ENCODE measurements around the gene TRIM56.

GRCh38 chr7:101104193-101104713 is 19.0 kb downstream of the TRIM56 start:
- TF ChIP-seq CTCF (conservative IDR thresholded peaks at IDR 0.05 in 1 of 2, IDR thresholded peaks at IDR 0.05 in 1 of 2; ENCODE audit: low read depth in 1 of 2, low read length in 2 of 2) = no peak
- TF ChIP-seq EZH2 (IDR thresholded peaks at IDR 0.05; ENCODE audit: low read length, missing control alignments) = no peak
